ENCODE results near the gene SLC39A11.
"Not testable (repeated sequence)": the region's sequence is repeated elsewhere in the genome, so short reads cannot be mapped to it uniquely, and the experiment has no call there.

GRCh38 chr17:73059713-73060112, 32.8 kb downstream of the SLC39A11 start:
- TF ChIP-seq ZNF8 (CRISPR knock-in tag; IDR thresholded peaks at IDR 0.05); SNAI2 (CRISPR knock-in tag; IDR thresholded peaks at IDR 0.05); RARB (CRISPR knock-in tag; IDR thresholded peaks at IDR 0.05); BACH2 (CRISPR knock-in tag; IDR thresholded peaks at IDR 0.05; ENCODE audit: borderline replicate concordance); ARNTL (CRISPR knock-in tag; IDR thresholded peaks at IDR 0.05; ENCODE audit: borderline replicate concordance, low read depth): not testable (repeated sequence)

Measured in SK-N-SH treated with all-trans-retinoic acid at 6 μM for 48 hours (cell line).